ENCODE measurements around the gene SLIT3.
A peak's percentile ranks its signal among the peaks of the same experiment; 100 is the strongest.

Gene SLIT3

DNA sequence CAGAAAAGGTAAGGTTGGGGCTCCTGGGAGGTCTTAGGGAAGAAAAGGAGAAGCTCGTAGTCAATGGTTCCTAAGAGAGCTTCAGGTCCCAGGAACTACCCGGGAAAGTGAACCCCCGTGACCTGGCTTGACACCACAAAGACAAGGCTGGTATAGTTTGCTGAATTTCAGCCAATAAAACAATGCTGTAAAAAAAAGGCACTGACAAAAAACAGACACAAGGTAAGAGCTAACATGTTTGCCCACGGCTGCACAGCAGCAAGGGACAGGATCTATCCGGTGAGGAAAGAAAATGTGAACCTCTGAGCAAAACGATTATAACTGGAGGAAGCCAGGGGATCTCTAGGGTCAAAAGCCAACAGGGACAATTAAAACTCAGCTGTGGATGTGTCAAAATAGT is 17.1 kb downstream of the SLIT3 start:
- Mint-ChIP-seq H3K9me3 (no peaks in the 10 kb centered on the region), H3K36me3 (ENCODE audit: low read depth) (peaks cover 19% of the 10 kb centered on the region), H3K4me1 (peaks cover 45% of the 10 kb centered on the region), H3K27ac (no peak overlapping the region), H3K4me3 (no peak overlapping the region), H3K27me3 (ENCODE audit: low read depth) (peaks cover 13% of the 10 kb centered on the region)
- TF ChIP-seq, protein P1, sequence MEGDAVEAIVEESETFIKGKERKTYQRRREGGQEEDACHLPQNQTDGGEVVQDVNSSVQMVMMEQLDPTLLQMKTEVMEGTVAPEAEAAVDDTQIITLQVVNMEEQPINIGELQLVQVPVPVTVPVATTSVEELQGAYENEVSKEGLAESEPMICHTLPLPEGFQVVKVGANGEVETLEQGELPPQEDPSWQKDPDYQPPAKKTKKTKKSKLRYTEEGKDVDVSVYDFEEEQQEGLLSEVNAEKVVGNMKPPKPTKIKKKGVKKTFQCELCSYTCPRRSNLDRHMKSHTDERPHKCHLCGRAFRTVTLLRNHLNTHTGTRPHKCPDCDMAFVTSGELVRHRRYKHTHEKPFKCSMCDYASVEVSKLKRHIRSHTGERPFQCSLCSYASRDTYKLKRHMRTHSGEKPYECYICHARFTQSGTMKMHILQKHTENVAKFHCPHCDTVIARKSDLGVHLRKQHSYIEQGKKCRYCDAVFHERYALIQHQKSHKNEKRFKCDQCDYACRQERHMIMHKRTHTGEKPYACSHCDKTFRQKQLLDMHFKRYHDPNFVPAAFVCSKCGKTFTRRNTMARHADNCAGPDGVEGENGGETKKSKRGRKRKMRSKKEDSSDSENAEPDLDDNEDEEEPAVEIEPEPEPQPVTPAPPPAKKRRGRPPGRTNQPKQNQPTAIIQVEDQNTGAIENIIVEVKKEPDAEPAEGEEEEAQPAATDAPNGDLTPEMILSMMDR (IDR thresholded peaks at IDR 0.05; ENCODE audit: unreplicated experiment in 3 of 3): no peak

DNA sequence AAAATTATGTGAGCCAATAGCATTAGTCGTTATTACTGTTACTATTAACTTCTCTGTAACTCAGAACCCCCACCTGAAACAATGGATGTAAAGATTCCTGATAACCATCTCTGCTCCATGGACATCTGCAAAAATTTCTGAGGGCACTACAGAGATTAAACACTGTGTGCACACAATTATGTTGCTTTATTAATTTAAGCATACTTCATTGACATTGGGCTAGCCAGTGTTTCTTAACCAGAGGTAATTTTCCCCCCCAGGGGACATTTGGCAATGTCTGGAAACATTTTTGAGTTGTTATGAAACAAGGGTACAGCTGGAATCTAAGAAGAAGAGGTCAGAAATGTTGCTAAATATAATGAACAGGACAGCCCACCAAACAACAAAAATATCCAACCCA is 19.3 kb downstream of the SLIT3 start:
- Mint-ChIP-seq H3K4me3 (no peak overlapping the region), H3K27ac (peak overlapping the region in 1 of 3 experiments; percentile 54), H3K4me1 (peaks cover 24% of the 10 kb centered on the region), H3K9me3 (no peaks in the 10 kb centered on the region), H3K27me3 (ENCODE audit: low read depth) (peaks cover 13% of the 10 kb centered on the region), H3K36me3 (ENCODE audit: low read depth) (peaks cover 23% of the 10 kb centered on the region)
- TF ChIP-seq, protein P1 (IDR thresholded peaks at IDR 0.05; ENCODE audit: unreplicated experiment in 3 of 3): no peak

DNA sequence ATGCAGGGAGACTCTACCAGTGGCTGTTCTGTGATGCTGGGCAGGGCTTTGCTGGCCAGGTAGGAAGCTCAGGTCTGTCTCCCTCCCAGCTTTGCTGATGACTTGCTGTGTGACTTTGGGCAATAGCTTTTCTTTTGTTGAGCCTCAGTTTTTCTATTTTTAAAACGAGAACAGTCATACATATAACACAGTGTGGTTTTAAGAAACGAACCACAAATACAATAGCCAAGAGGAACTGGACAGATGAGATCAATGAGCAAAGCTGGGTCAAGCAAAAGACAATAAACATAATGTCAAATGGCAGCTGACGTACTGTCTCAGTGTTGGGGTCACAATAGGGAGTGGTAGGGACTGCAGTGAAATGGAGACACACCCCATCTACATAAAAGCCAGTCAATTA is 20.2 kb downstream of the SLIT3 start:
- Mint-ChIP-seq H3K27ac (peak overlapping the region; percentile 30 to 69 (median 63)), H3K27me3 (ENCODE audit: low read depth) (peaks cover 13% of the 10 kb centered on the region), H3K9me3 (no peaks in the 10 kb centered on the region), H3K36me3 (ENCODE audit: low read depth) (peaks cover 32% of the 10 kb centered on the region), H3K4me3 (no peak overlapping the region), H3K4me1 (peaks cover 23% of the 10 kb centered on the region)
- TF ChIP-seq, protein P1 (IDR thresholded peaks at IDR 0.05; ENCODE audit: unreplicated experiment in 3 of 3): no peak

DNA sequence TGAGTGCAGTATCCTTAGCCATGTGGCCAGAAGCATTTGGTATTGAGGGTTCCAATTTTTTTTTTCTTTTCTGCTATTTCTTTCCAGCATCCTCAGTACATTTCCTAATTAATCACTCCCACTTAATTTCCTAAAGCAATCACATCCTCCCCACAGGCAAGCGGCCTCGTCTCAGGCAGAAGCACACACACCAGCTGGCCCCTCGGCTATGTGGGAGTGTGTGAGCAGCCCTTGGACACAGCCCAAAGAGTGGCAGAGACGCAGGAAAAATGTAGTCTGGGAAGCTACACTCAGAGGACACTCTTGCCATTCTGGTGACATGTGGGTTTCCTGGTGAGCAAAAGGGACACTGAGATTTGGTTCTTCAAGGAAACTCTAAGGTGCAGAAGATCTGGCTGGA is 20.7 kb downstream of the SLIT3 start:
- H3K9me3 Mint-ChIP-seq: no peaks in the 10 kb centered on the region
- TF ChIP-seq, protein P1 (IDR thresholded peaks at IDR 0.05; ENCODE audit: unreplicated experiment in 3 of 3): no peak
- peak overlapping the region in 1 of 3 experiments; percentile 39 for H3K4me3 Mint-ChIP-seq
- peaks cover 31% of the 10 kb centered on the region for H3K36me3 Mint-ChIP-seq (ENCODE audit: low read depth)
- H3K27me3 Mint-ChIP-seq (ENCODE audit: low read depth): peaks cover 15% of the 10 kb centered on the region
- peak overlapping the region; percentile 30 to 69 (median 63) for H3K27ac Mint-ChIP-seq
- peaks cover 23% of the 10 kb centered on the region for H3K4me1 Mint-ChIP-seq

DNA sequence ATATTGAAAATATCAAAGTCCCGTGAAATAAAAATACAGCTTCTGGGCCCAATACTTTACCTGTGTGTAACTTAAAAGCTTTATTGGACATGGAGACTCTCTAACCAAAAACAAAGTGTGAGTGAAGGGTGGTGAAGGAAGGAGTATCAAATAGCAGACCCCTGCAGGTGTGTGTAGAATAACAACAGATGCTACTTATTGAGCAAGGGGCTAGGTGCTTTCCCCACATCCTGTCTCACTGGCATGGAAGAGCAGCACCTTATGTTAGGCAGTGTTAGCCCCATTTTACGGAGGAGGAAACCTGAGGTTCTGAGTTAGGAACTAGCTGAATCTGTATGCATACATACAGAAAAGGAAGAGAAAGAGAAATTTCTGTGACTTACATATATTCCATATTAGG is 21.8 kb downstream of the SLIT3 start:
- Mint-ChIP-seq H3K36me3 (ENCODE audit: low read depth) (peaks cover 25% of the 10 kb centered on the region), H3K9me3 (no peaks in the 10 kb centered on the region), H3K27ac (no peak overlapping the region), H3K4me3 (no peak overlapping the region), H3K27me3 (ENCODE audit: low read depth) (peaks cover 11% of the 10 kb centered on the region), H3K4me1 (peaks cover 23% of the 10 kb centered on the region)
- TF ChIP-seq, protein P1 (IDR thresholded peaks at IDR 0.05; ENCODE audit: unreplicated experiment in 3 of 3): no peak

DNA sequence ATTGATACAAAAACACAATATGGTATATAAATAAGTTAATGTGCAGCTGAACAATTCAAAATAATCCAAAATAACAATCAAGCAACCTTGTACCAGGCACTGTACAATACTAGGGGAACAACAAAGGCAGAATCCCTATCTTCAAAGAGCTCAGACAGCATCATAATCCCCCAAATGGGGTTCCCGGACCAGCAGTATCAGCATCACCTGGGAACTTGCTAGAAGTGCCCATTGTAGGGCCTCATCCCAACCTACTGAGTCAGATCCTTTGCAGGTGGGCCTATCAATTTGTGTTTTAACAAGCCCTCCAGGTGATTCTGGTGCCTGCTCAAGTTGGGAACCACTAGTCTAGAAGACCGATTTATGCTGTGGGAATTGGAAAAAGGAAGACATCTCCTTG is 27.1 kb downstream of the SLIT3 start:
- peaks cover 21% of the 10 kb centered on the region for H3K4me1 Mint-ChIP-seq
- H3K27ac Mint-ChIP-seq: no peak overlapping the region
- H3K9me3 Mint-ChIP-seq: no peaks in the 10 kb centered on the region
- TF ChIP-seq, protein P1 (IDR thresholded peaks at IDR 0.05; ENCODE audit: unreplicated experiment in 3 of 3): no peak
- H3K4me3 Mint-ChIP-seq: no peak overlapping the region
- peaks cover 21% of the 10 kb centered on the region for H3K27me3 Mint-ChIP-seq (ENCODE audit: low read depth)
- H3K36me3 Mint-ChIP-seq (ENCODE audit: low read depth): peaks cover 18% of the 10 kb centered on the region

Measured in nephron (organoid).